HCT116 (cell line): ENCODE results near the gene OPALIN. TPM values are rescaled to one million over a fixed set of nuclear protein-coding genes. Genes with fewer than 3 reads are reported as not detected.
"Not testable (repeated sequence)": the region's sequence is repeated elsewhere in the genome, so short reads cannot be mapped to it uniquely, and the experiment has no call there.

ENCODE experiments used
- ATAC-seq: fragments of 200-7000 bp; cut with Tn5 transposase; 2 replicates; pipeline ENCODE4 v1.9.1; 2020; ENCODE audit warnings: mild to moderate bottlenecking, moderate library complexity
- BruUV-seq: library from RNA; stranded (reverse); fragments of 400-500 nt; replicated peaks from 2 replicates; lab custom pipeline; 2021; lab: Mats Ljungman, UMichigan
- CTCF ChIA-PET: fragments of 300-600 bp; sonication (Branson Sonifier 250); formaldehyde crosslinking; loops from one replicate; lab custom pipeline; 2021; ENCODE audit warnings: antibody characterized with exemption; lab: Charles Lee
- POLR2A ChIA-PET: fragments of 300-600, 350-600 bp; sonication (Branson Sonifier 250); formaldehyde crosslinking; loops from one replicate; lab custom pipeline; 2021; ENCODE audit warnings: antibody characterized with exemption; lab: Charles Lee
- RAD21 ChIA-PET, 2 experiments: fragments of 300-600 bp; sonication (Branson Sonifier 250); formaldehyde crosslinking; loops; one replicate each; lab custom pipeline; 2023; ENCODE audit warnings: low total read pairs in 2 of 2; ENCODE audit not compliant: uncharacterized antibody in 2 of 2, unreplicated experiment in 2 of 2, low non-redundant PET in 1 of 2; lab: Charles Lee
- DNase-seq: peaks from one replicate; pipeline ENCODE4 v3.0.0-alpha.2; 2010; ENCODE audit warnings: low read depth, low spot score
- H2AFZ ChIP-seq: fragments of 200-600 bp; shearing (Covaris generic), sonication (generic); 2 replicates; pipeline ENCODE4 v1.6.1; 2017; ENCODE audit warnings: low read depth, mixed run types, mixed read lengths, antibody characterized with exemption, low read length; ENCODE audit not compliant: poor library complexity, severe bottlenecking
- H3K27ac ChIP-seq: 2 replicates; pipeline ENCODE4 v1.5.1; 2012; ENCODE audit warnings: low read depth, low read length
- H3K27me3 ChIP-seq: fragments of 200-600 bp; sonication (generic); 2 replicates; pipeline ENCODE4 v1.6.1; 2016; ENCODE audit warnings: mixed run types, low read length, mixed read lengths; ENCODE audit not compliant: insufficient read depth
- H3K36me3 ChIP-seq, 2 experiments: fragments of 200-500 bp in 1 of 2; fragments of 200-600 bp in 1 of 2; sonication (Bioruptor generic) in 1 of 2; sonication (generic) in 1 of 2; 2 replicates each; pipeline versions ENCODE4 v1.5.1 to v1.6.1; 2014 to 2016; ENCODE audit warnings: low read length in 2 of 2, inconsistent platforms in 1 of 2, mixed read lengths in 1 of 2, mixed run types in 1 of 2; ENCODE audit not compliant: insufficient read depth in 2 of 2, control insufficient read depth in 1 of 2
- H3K4me1 ChIP-seq, 2 experiments: fragments of 200-600 bp in 1 of 2; sonication (generic) in 1 of 2; 2 replicates each; pipeline versions ENCODE4 v1.5.1 to v1.6.1; 2012 to 2017; ENCODE audit warnings: low read length in 2 of 2, inconsistent platforms in 1 of 2, mild to moderate bottlenecking in 1 of 2, mixed read lengths in 1 of 2, mixed run types in 1 of 2, moderate library complexity in 1 of 2; ENCODE audit not compliant: insufficient read depth in 2 of 2, control insufficient read depth in 1 of 2
- H3K4me2 ChIP-seq: fragments of 200-600 bp; sonication (generic); 2 replicates; pipeline ENCODE4 v1.6.1; 2017; ENCODE audit warnings: mixed run types, low read length, mixed read lengths
- H3K4me3 ChIP-seq, 2 experiments: fragments of 200-600 bp in 1 of 2; sonication (generic) in 1 of 2; replicated peaks in 1 of 2; 2 replicates each; pipeline ENCODE4 v1.5.1; 2011 to 2016; ENCODE audit warnings: low read length in 2 of 2, control low read depth in 1 of 2, low read depth in 1 of 2, mild to moderate bottlenecking in 1 of 2, mixed read lengths in 1 of 2, mixed run types in 1 of 2
- H3K79me2 ChIP-seq: fragments of 200-600 bp; sonication (generic); 2 replicates; pipeline ENCODE4 v1.6.1; 2017; ENCODE audit warnings: mild to moderate bottlenecking, mixed run types, low read length, moderate library complexity, mixed read lengths; ENCODE audit not compliant: insufficient read depth
- H3K9ac ChIP-seq: fragments of 200-600 bp; sonication (generic); 2 replicates; pipeline ENCODE4 v1.6.1; 2016; ENCODE audit warnings: low read length, mixed read lengths
- H3K9me2 ChIP-seq: fragments of 200-600 bp; sonication (generic), shearing (Covaris generic); 2 replicates; pipeline ENCODE4 v1.6.1; 2017; ENCODE audit warnings: mixed run types, mild to moderate bottlenecking, moderate library complexity; ENCODE audit not compliant: insufficient read depth
- H3K9me3 ChIP-seq, 2 experiments: fragments of 200-500 bp in 1 of 2; fragments of 200-600 bp in 1 of 2; sonication (Bioruptor generic) in 1 of 2; sonication (generic) in 1 of 2; 2 replicates each; pipeline ENCODE4 v1.6.1; 2014 to 2017; ENCODE audit warnings: low read length in 2 of 2, mixed read lengths in 2 of 2, inconsistent platforms in 1 of 2, low read depth in 1 of 2, mild to moderate bottlenecking in 1 of 2, mixed run types in 1 of 2, moderate library complexity in 1 of 2; ENCODE audit not compliant: control insufficient read depth in 1 of 2, insufficient read depth in 1 of 2
- H4K20me1 ChIP-seq: fragments of 200-600 bp; sonication (generic), shearing (Covaris generic); 2 replicates; pipeline ENCODE4 v1.6.1; 2017; ENCODE audit warnings: mixed run types, mild to moderate bottlenecking, moderate library complexity; ENCODE audit not compliant: insufficient read depth
- ATF3 ChIP-seq: IDR thresholded peaks from 2 replicates; pipeline ENCODE4 v1.6.1; 2012
- MAX ChIP-seq: IDR thresholded peaks from 2 replicates; pipeline ENCODE4 v1.6.1; 2012
- POLR2AphosphoS5 ChIP-seq: IDR thresholded peaks from 2 replicates; pipeline ENCODE4 v1.6.1; 2011; ENCODE audit warnings: mild to moderate bottlenecking, low read depth, low read length, moderate library complexity
- TCF7L2 ChIP-seq: IDR thresholded peaks from 2 replicates; pipeline ENCODE4 v1.7.0; 2011; ENCODE audit warnings: borderline replicate concordance, inconsistent platforms; ENCODE audit not compliant: insufficient read depth, insufficient read length; ENCODE audit errors: extremely low read depth
- ZNF274 ChIP-seq: fragments of 200-500 bp; sonication (Bioruptor generic); IDR thresholded peaks from 2 replicates; pipeline ENCODE4 v1.6.1; 2014; ENCODE audit warnings: mild to moderate bottlenecking, low read depth, low read length, inconsistent platforms
- intact Hi-C: fragments of 100-400 bp; cut with micrococcal nuclease; formaldehyde crosslinking; loops from 2 replicates; pipeline ENCODE4 v1.10.0; 2022
- total RNA-seq: library from RNA; stranded (reverse); gene quantifications from one replicate; pipeline ENCODE4 v1.2.1, GENCODE V29; 2021; ENCODE audit not compliant: unreplicated experiment

Gene OPALIN
- total RNA-seq, 1 experiment from 2014 or later, result not detected

GRCh38 chr10:96308854-96309253 lies 49.9 kb downstream of the OPALIN start:
- H3K27ac ChIP-seq, H3K4me1 ChIP-seq, POLR2A ChIA-PET, intact Hi-C loops, CTCF ChIA-PET, DNase-seq, H3K79me2 ChIP-seq, H3K4me2 ChIP-seq, RAD21 ChIA-PET, H3K9me3 ChIP-seq, H3K36me3 ChIP-seq, H3K27me3 ChIP-seq, H3K9me2 ChIP-seq, H4K20me1 ChIP-seq, ATAC-seq, BruUV-seq, H2AFZ ChIP-seq, H3K9ac ChIP-seq, H3K4me3 ChIP-seq: not testable (repeated sequence)

- no TSS peak for BruUV-seq
- Histone ChIP-seq H3K27me3 (peaks cover 12% of the 10 kb centered on the region; the same call in 1 of the 2 replicates), H3K27ac (no peak overlapping the region), H3K79me2 (no peaks in the 10 kb centered on the region)
- no peak for TF ChIP-seq ATF3
- TF ChIP-seq, all 23 proteins: peak for 0
- no peak overlapping the region for H3K4me2 ChIP-seq
- ChIA-PET CTCF (no interaction called here), POLR2A (no interaction called here), RAD21 (interaction anchor here in 1 of 2 experiments (0.5 kb wide), 1 partner anchor 77 kb away, joined by 3 read pairs; no protein-coding TSS in a partner anchor)
- DNase-seq, result no peak
- no peak overlapping the region for H3K9ac ChIP-seq
- intact Hi-C loops, result no loop called here
- no peaks in the 10 kb centered on the region for H3K9me2 ChIP-seq
- no peaks in the 10 kb centered on the region for H3K36me3 ChIP-seq
- no peaks in the 10 kb centered on the region for H4K20me1 ChIP-seq
- no peak for ATAC-seq
- no peak overlapping the region for H3K4me3 ChIP-seq
- no peak overlapping the region for H2AFZ ChIP-seq
- no peaks in the 10 kb centered on the region for H3K9me3 ChIP-seq
- H3K4me1 ChIP-seq, result no peaks in the 10 kb centered on the region
Measured at GRCh38 chr10:96306516-96306915, 52.3 kb downstream of the OPALIN start.

GRCh38 chr10:96305019-96305418 lies 53.8 kb downstream of the OPALIN start:
- CTCF ChIA-PET, result interaction anchor here (1.6 kb wide), 1 partner anchor 30 kb away, joined by 4 read pairs; no protein-coding TSS in a partner anchor
- POLR2A ChIA-PET, result no interaction called here
- H3K27ac ChIP-seq, result no peak overlapping the region
- no peaks in the 10 kb centered on the region for H4K20me1 ChIP-seq
- no TSS peak for BruUV-seq
- H3K4me2 ChIP-seq, result no peak overlapping the region
- peaks cover 25% of the 10 kb centered on the region for H3K27me3 ChIP-seq
- TF ChIP-seq MAX, result no peak
- TF ChIP-seq TCF7L2, result no peak
- no peak for TF ChIP-seq POLR2AphosphoS5
- TF ChIP-seq ZNF274, result no peak
- no peak overlapping the region for H2AFZ ChIP-seq
- ATAC-seq (no peak), DNase-seq (no peak)
- intact Hi-C loops, result no loop called here
- no peak overlapping the region for H3K9ac ChIP-seq
- H3K9me3 ChIP-seq, result no peaks in the 10 kb centered on the region
- H3K4me1 ChIP-seq, result no peaks in the 10 kb centered on the region
- RAD21 ChIA-PET, result no interaction called here
- H3K79me2 ChIP-seq, result no peaks in the 10 kb centered on the region
- no peak overlapping the region for H3K4me3 ChIP-seq
- no peaks in the 10 kb centered on the region for H3K9me2 ChIP-seq
- H3K36me3 ChIP-seq, result no peaks in the 10 kb centered on the region
